Esophagus squamous epithelium (tissue), 5 donors: ENCODE data around the gene PDGFD. TPM values are rescaled to one million over a fixed set of nuclear protein-coding genes. Genes with fewer than 3 reads are reported as not detected.

Experiments used
- DNase-seq: peaks from one replicate; lab custom pipeline; 2025; lab: John Stamatoyannopoulos, UW
- H3K27ac ChIP-seq, 4 donors: fragments of 200-600 bp; sonication (generic); one replicate each; pipeline ENCODE4 v1.5.1; 2016 to 2019; ENCODE audit warnings: mild to moderate bottlenecking in 1 of 4
- H3K27me3 ChIP-seq, 4 donors: fragments of 200-600 bp; sonication (generic); 1 replicate in 3 of 4; 2 replicates in 1 of 4; pipeline versions ENCODE4 v1.5.1 to v1.6.0; 2017 to 2021; ENCODE audit warnings: antibody characterized with exemption in 1 of 4
- H3K36me3 ChIP-seq, 3 donors: fragments of 200-600 bp; sonication (generic); one replicate each; pipeline ENCODE4 v1.5.1; 2016 to 2019
- H3K4me1 ChIP-seq, 3 donors: fragments of 200-600 bp; sonication (generic); one replicate each; pipeline ENCODE4 v1.5.1; 2017 to 2019
- H3K4me3 ChIP-seq, 4 donors: fragments of 200-600 bp; sonication (generic); 1 replicate in 3 of 4; 2 replicates in 1 of 4; pipeline ENCODE4 v1.5.1; 2016 to 2019; ENCODE audit warnings: mild to moderate bottlenecking in 2 of 4, moderate library complexity in 1 of 4
- H3K9me3 ChIP-seq, 3 donors: fragments of 200-600 bp; sonication (generic); one replicate each; pipeline ENCODE4 v1.5.1; 2016 to 2019
- POLR2A ChIP-seq, 4 donors: fragments of 450-650 bp; IDR thresholded peaks; one replicate each; pipeline ENCODE4 v1.6.1; 2017; ENCODE audit warnings: antibody characterized with exemption in 4 of 4, mild to moderate bottlenecking in 4 of 4, moderate library complexity in 3 of 4
- WGBS, 2 donors: methylation state at CpG; one replicate each; pipeline ENCODE4 v1.1.5; 2018; 5-methylcytosine and 5-hydroxymethylcytosine counted together
- intact Hi-C: fragments of 100-400 bp; cut with DNase I; formaldehyde crosslinking; loops from one replicate; pipeline ENCODE4 v1.15.0; 2022
- total RNA-seq, 4 donors: library from RNA; depleted of rRNA; stranded (reverse); fragments of >200 nt; gene quantifications; one replicate each; pipeline ENCODE4 v1.1.0, GENCODE V29; 2016
- TF ChIP-seq, protein P1 (sequence below), 6 experiments: fragments of 450-650 bp in 4 of 6; fragments of 200-600 bp in 2 of 6; sonication (generic) in 2 of 6; IDR thresholded peaks; one replicate each; pipeline ENCODE4 v1.5.1; 2016 to 2019; ENCODE audit warnings: antibody characterized with exemption in 6 of 6, mild to moderate bottlenecking in 4 of 6, moderate library complexity in 4 of 6
- donor health status: DM: yes; HTN: yes; CAD: no.

PDGFD gene
- total RNA-seq, 4 donors from 2014 or later, result 0.27 to 1.9 (median 1.1) TPM

DNA sequence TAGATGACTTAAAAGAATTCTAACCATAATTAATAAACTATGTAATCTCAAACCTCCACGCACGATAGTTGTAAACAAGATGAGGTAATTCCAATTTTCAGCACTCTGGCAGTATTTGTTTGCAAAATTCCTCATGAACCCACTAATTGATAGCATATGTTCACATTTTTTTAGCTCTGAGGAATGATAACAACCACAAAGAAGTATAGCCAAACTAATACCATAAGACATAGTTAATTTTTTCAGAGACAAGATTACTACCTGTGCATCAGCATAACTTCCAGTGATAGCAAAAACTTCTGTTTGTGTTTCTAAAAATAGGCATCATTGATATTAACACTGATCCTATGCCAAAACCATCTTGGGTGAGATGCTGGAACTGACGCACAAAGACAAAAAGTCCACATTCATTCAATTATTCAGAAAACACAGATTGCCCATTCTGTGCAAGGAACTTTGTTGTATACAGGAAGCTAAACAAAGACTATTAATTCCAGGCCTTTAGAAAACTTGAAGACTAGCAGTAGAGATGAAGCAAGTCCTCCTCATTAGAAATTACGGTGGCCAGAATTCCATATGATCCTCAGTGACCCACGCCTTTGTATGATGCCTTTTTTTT is 57.7 kb downstream of the PDGFD start:
- no peak overlapping the region for H3K27ac ChIP-seq
- intact Hi-C loops, result no loop called here
- DNase-seq, result no peak
- H3K27me3 ChIP-seq, result no peaks in the 10 kb centered on the region
- 56 to 72% methylated on average over 5 of the region's 5 CpGs for WGBS, 2 donors
- H3K4me1 ChIP-seq, result no peaks in the 10 kb centered on the region
- no peaks in the 10 kb centered on the region for H3K36me3 ChIP-seq
- no peak for TF ChIP-seq POLR2A (IDR thresholded peaks at IDR 0.05)
- TF ChIP-seq, protein P1, sequence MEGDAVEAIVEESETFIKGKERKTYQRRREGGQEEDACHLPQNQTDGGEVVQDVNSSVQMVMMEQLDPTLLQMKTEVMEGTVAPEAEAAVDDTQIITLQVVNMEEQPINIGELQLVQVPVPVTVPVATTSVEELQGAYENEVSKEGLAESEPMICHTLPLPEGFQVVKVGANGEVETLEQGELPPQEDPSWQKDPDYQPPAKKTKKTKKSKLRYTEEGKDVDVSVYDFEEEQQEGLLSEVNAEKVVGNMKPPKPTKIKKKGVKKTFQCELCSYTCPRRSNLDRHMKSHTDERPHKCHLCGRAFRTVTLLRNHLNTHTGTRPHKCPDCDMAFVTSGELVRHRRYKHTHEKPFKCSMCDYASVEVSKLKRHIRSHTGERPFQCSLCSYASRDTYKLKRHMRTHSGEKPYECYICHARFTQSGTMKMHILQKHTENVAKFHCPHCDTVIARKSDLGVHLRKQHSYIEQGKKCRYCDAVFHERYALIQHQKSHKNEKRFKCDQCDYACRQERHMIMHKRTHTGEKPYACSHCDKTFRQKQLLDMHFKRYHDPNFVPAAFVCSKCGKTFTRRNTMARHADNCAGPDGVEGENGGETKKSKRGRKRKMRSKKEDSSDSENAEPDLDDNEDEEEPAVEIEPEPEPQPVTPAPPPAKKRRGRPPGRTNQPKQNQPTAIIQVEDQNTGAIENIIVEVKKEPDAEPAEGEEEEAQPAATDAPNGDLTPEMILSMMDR (IDR thresholded peaks at IDR 0.05), result no peak
- no peak overlapping the region for H3K4me3 ChIP-seq
- H3K9me3 ChIP-seq, result no peaks in the 10 kb centered on the region

DNA sequence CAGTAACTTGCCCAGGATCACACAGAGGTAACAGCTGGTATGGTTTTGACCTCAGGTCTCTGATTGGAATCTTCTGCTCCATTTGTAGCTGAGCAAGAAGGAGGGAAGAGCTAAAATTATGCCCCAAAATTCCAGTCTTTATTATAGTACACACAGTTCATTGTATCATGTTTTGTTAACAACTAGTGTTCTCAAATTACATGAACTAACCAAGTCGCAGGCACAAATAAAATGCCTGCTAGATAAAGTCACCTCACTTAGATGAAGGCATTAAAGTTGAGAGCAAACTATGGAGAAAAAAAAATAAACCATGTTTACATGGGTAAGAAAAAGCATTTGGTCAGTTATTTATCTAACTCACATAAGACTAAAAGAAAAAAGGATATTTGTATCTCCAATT is 58.8 kb downstream of the PDGFD start:
- Histone ChIP-seq H3K27ac (no peak overlapping the region), H3K27me3 (no peaks in the 10 kb centered on the region), H3K9me3 (no peaks in the 10 kb centered on the region), H3K4me1 (no peaks in the 10 kb centered on the region), H3K4me3 (no peak overlapping the region), H3K36me3 (no peaks in the 10 kb centered on the region)
- intact Hi-C loops, result no loop called here
- 20 to 40% methylated on average over 1 of the region's 1 CpG for WGBS, 2 donors
- DNase-seq, result no peak
- TF ChIP-seq POLR2A (IDR thresholded peaks at IDR 0.05), result no peak
- TF ChIP-seq, protein P1 (IDR thresholded peaks at IDR 0.05), result no peak

DNA sequence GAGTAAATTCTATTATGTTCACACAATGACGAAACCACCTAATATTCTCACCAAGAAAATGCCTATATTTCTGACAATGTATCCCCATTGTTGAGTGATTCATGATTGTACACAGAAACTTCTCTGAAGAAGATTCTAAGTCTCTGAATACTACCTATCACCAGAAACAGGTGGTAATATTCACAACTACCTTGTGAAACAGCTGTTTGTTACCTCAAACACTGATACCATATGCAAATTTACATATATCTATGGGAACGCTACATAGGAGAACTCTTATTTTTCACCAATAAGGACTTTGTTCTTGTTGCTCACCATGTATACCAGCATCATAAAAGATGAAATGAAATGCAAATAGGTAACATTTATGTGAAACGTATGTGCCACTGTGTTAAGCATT is 59.3 kb downstream of the PDGFD start:
- intact Hi-C loops, result no loop called here
- no peak overlapping the region for H3K27ac ChIP-seq
- no peak overlapping the region for H3K4me3 ChIP-seq
- H3K36me3 ChIP-seq, result no peaks in the 10 kb centered on the region
- H3K27me3 ChIP-seq, result no peaks in the 10 kb centered on the region
- no peaks in the 10 kb centered on the region for H3K4me1 ChIP-seq
- TF ChIP-seq POLR2A (IDR thresholded peaks at IDR 0.05), result no peak
- TF ChIP-seq, protein P1 (IDR thresholded peaks at IDR 0.05), result no peak
- no peaks in the 10 kb centered on the region for H3K9me3 ChIP-seq
- 70 to 88% methylated on average over 3 of the region's 3 CpGs for WGBS, 2 donors
- no peak for DNase-seq

DNA sequence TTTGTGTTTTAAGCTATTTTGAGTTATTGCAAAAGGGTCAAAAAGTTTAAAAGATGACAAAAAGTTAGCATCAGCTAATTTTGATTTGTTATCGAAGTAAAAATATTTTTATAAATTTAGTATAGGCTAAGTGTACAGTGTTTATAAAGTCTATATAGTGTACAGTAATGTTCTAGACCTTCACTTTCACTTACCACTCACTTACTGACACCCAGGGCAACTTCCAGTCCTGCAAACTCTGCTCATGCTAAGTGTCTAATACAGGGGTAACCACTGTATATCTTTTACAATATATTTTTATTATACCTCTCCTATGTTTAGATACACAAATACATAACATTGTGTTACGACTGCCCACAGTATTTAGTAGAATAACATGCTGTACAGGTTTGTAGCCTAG is 59.7 kb downstream of the PDGFD start:
- H3K4me3 ChIP-seq, result no peak overlapping the region
- 67 to 86% methylated on average over 2 of the region's 2 CpGs for WGBS, 2 donors
- DNase-seq, result no peak
- H3K4me1 ChIP-seq, result no peaks in the 10 kb centered on the region
- H3K9me3 ChIP-seq, result no peaks in the 10 kb centered on the region
- no peaks in the 10 kb centered on the region for H3K36me3 ChIP-seq
- intact Hi-C loops, result no loop called here
- no peak for TF ChIP-seq POLR2A (IDR thresholded peaks at IDR 0.05)
- TF ChIP-seq, protein P1 (IDR thresholded peaks at IDR 0.05), result no peak
- no peak overlapping the region for H3K27ac ChIP-seq
- H3K27me3 ChIP-seq, result no peaks in the 10 kb centered on the region

DNA sequence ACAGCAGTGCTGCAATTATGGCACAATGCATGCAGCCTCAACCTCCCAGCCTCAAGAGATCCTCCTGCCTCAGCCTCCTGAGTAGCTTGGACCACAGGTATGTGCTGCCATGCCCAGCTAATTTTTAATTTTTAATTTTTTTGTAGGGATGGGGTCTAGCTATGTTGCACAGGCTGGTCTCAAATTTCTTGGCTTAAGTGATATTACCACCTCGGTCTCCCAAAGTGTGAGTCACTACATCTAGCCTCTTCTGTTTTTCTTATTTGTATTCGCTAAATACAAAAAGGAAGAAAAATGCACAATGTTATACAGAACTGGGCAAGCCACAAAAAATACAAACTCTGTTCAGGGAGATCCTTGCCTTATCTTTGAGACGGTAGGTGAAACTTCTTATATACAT is 65.4 kb downstream of the PDGFD start:
- no peak for TF ChIP-seq POLR2A (IDR thresholded peaks at IDR 0.05)
- TF ChIP-seq, protein P1 (IDR thresholded peaks at IDR 0.05), result no peak

More for the DNA sequence above, 65.4 kb downstream of the PDGFD start:
- DNase-seq, result no peak
- no peaks in the 10 kb centered on the region for H3K9me3 ChIP-seq
- WGBS, 2 donors, result 15 to 32% methylated on average over 3 of the region's 3 CpGs
- no peaks in the 10 kb centered on the region for H3K4me1 ChIP-seq
- no peak overlapping the region for H3K4me3 ChIP-seq
- no peaks in the 10 kb centered on the region for H3K36me3 ChIP-seq
- H3K27ac ChIP-seq, result no peak overlapping the region
- intact Hi-C loops, result no loop called here
- no peaks in the 10 kb centered on the region for H3K27me3 ChIP-seq
